Breast epithelium (tissue), 4 donors: ENCODE data around the gene IER5L. TPM values are rescaled to one million over a fixed set of nuclear protein-coding genes. Genes with fewer than 3 reads are reported as not detected.

Experiments used
- DNase-seq, 2 donors: peaks; one replicate each; pipeline ENCODE4 v3.0.0-alpha.2; 2019; ENCODE audit warnings: low spot score in 2 of 2
- H3K27ac ChIP-seq, 2 donors: fragments of 200-600 bp; sonication (generic) in 1 of 2; one replicate each; pipeline ENCODE4 v1.5.1; 2016 to 2019; ENCODE audit warnings: mild to moderate bottlenecking in 1 of 2
- H3K27me3 ChIP-seq, 2 donors: fragments of 200-600 bp; sonication (generic) in 1 of 2; one replicate each; pipeline versions ENCODE4 v1.5.1 to v1.6.0; 2017 to 2019; ENCODE audit warnings: control low read depth in 1 of 2, mild to moderate bottlenecking in 1 of 2
- H3K36me3 ChIP-seq: fragments of 200-600 bp; one replicate; pipeline ENCODE4 v1.5.1; 2019
- H3K4me1 ChIP-seq, 2 donors: fragments of 200-600 bp; sonication (generic); one replicate each; pipeline ENCODE4 v1.5.1; 2016 to 2019; ENCODE audit warnings: control low read depth in 1 of 2
- H3K4me3 ChIP-seq, 3 donors: fragments of 200-600 bp; sonication (generic); 1 replicate in 2 of 3; 2 replicates in 1 of 3; pipeline ENCODE4 v1.5.1; 2016 to 2019; ENCODE audit warnings: mild to moderate bottlenecking in 3 of 3, moderate library complexity in 2 of 3
- H3K9me3 ChIP-seq, 2 donors: fragments of 200-600 bp; sonication (generic) in 1 of 2; one replicate each; pipeline ENCODE4 v1.5.1; 2016 to 2019; ENCODE audit warnings: control low read depth in 1 of 2
- POLR2A ChIP-seq: fragments of 450-650 bp; IDR thresholded peaks from one replicate; pipeline ENCODE4 v1.6.1; 2016; ENCODE audit warnings: antibody characterized with exemption, mild to moderate bottlenecking, moderate library complexity
- POLR2AphosphoS5 ChIP-seq, 3 donors: sonication (generic); formaldehyde crosslinking; IDR thresholded peaks; one replicate each; pipeline ENCODE4 v1.6.1; 2017; ENCODE audit warnings: antibody characterized with exemption in 3 of 3
- intact Hi-C: fragments of 100-400 bp; cut with DNase I; formaldehyde crosslinking; loops from one replicate; pipeline ENCODE4 v1.15.1; 2023; ENCODE audit warnings: low total_unique reads
- total RNA-seq, 3 donors: library from RNA; depleted of rRNA; stranded (reverse); fragments of >200 nt; gene quantifications; one replicate each; pipeline ENCODE4 v1.1.0, GENCODE V29; 2016
- TF ChIP-seq, protein P1 (sequence below), 3 donors: fragments of 450-650 bp; IDR thresholded peaks; one replicate each; pipeline ENCODE4 v1.5.1; 2016 to 2017; ENCODE audit warnings: antibody characterized with exemption in 3 of 3, mild to moderate bottlenecking in 3 of 3, moderate library complexity in 3 of 3

The IER5L gene
- total RNA-seq, 3 donors from 2014 or later: 4.3 to 18.4 (median 18.1) TPM

DNA sequence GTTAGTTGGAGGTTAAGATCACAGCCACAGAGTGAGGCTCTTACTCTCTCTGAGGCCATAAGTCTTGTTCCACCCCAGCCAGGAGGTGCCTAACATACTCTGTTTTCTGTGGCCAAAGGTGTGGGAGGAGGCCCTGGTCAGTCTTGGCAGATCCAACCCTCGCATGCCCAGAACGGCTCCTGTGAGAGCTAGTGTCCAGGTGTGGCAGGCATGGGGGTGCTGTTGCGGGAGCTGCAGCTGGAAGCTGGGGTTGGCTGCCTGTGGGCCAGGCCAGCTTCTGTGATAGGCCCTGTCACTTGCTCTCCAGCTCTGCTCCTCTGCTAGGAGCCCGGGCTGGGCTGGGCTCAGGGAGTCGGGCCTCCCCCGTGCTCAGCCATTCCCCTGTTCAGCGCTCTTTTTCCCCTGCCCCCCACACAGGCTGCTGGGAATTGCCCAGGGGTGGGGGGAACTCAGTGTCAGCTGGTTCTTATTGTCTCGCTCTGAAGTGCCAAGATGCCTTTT is 31.6 kb downstream of the IER5L start:
- Histone ChIP-seq H3K4me1 (peaks cover 35 to 46% of the 10 kb centered on the region in 2 donors), H3K27me3 (no peaks in the 10 kb centered on the region), H3K36me3 (no peaks in the 10 kb centered on the region), H3K27ac (peak overlapping the region; percentile 98 to 100), H3K9me3 (no peaks in the 10 kb centered on the region), H3K4me3 (peak overlapping the region in 1 of 3 donors; percentile 26)
- TF ChIP-seq, protein P1, sequence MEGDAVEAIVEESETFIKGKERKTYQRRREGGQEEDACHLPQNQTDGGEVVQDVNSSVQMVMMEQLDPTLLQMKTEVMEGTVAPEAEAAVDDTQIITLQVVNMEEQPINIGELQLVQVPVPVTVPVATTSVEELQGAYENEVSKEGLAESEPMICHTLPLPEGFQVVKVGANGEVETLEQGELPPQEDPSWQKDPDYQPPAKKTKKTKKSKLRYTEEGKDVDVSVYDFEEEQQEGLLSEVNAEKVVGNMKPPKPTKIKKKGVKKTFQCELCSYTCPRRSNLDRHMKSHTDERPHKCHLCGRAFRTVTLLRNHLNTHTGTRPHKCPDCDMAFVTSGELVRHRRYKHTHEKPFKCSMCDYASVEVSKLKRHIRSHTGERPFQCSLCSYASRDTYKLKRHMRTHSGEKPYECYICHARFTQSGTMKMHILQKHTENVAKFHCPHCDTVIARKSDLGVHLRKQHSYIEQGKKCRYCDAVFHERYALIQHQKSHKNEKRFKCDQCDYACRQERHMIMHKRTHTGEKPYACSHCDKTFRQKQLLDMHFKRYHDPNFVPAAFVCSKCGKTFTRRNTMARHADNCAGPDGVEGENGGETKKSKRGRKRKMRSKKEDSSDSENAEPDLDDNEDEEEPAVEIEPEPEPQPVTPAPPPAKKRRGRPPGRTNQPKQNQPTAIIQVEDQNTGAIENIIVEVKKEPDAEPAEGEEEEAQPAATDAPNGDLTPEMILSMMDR (IDR thresholded peaks at IDR 0.05): no peak
- TF ChIP-seq POLR2AphosphoS5 (IDR thresholded peaks at IDR 0.05) (no peak), POLR2A (no peak)
- intact Hi-C loops: no loop called here
- DNase-seq: no peak

DNA sequence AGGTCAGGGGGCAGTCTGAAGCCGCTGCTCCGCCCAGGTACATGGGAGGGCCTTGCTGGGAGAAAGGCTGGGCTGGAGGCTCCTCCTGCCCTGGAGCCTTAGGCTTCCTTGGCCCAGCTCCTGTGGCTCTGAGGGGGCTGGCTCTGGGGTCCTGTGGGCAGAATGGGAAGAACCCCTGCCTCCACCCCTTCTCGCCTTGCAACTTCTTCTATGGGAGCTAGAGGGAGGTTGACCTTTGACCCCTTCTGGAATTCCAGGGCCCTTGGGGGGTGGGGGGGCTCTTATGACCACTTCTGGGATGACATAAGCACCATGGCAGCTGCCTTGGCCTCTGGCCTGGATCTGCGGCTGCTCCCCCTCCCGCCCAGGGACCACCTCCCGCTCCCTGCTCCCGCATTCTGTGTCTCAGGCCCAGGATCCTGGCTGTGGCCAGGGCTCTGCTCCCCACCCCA is 32.2 kb downstream of the IER5L start:
- TF ChIP-seq, protein P1 (IDR thresholded peaks at IDR 0.05): no peak
- TF ChIP-seq POLR2AphosphoS5 (IDR thresholded peaks at IDR 0.05): peak in 2 of 3 donors; percentile 16 to 28
- H3K4me1 ChIP-seq: peaks cover 39 to 52% of the 10 kb centered on the region in 2 donors
- intact Hi-C loops: loop anchor here (2.0 kb wide), 1 partner anchor 29 kb away; no protein-coding TSS in a partner anchor
- peak overlapping the region; percentile 98 to 100 for H3K27ac ChIP-seq
- no peaks in the 10 kb centered on the region for H3K27me3 ChIP-seq
- H3K9me3 ChIP-seq: no peaks in the 10 kb centered on the region
- peak overlapping the region in 1 of 3 donors; percentile 15 for H3K4me3 ChIP-seq
- no peaks in the 10 kb centered on the region for H3K36me3 ChIP-seq
- DNase-seq: no peak

DNA sequence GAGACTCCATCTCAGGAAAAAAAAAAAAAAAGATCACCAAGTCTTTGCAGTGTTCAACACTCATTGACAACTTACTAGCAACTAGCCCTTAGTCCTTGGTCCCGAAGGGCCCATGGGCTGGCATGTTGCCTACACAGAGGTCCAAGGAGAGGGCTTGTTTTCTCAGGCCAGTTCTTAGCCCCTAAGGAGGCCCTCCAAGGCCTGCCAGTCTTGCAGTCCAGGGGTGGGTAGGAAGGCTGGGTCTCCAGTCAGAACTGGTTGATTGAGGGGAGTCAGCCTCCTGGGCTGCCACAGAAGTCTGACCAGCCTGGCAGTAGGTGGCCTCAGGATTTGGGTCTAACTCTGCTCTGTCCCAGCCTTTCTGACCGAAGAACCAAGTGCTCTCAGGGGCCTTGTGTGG is 32.7 kb downstream of the IER5L start:
- Histone ChIP-seq H3K27me3 (no peaks in the 10 kb centered on the region), H3K4me3 (peak overlapping the region in 1 of 3 donors; percentile 15), H3K4me1 (peaks cover 45 to 58% of the 10 kb centered on the region in 2 donors), H3K9me3 (no peaks in the 10 kb centered on the region), H3K27ac (peak overlapping the region; percentile 98 to 100), H3K36me3 (no peaks in the 10 kb centered on the region)
- intact Hi-C loops: loop anchor here (2.0 kb wide), 1 partner anchor 29 kb away; no protein-coding TSS in a partner anchor
- TF ChIP-seq POLR2AphosphoS5 (IDR thresholded peaks at IDR 0.05) (no peak), POLR2A (no peak)
- TF ChIP-seq, protein P1 (IDR thresholded peaks at IDR 0.05): no peak
- no peak for DNase-seq

DNA sequence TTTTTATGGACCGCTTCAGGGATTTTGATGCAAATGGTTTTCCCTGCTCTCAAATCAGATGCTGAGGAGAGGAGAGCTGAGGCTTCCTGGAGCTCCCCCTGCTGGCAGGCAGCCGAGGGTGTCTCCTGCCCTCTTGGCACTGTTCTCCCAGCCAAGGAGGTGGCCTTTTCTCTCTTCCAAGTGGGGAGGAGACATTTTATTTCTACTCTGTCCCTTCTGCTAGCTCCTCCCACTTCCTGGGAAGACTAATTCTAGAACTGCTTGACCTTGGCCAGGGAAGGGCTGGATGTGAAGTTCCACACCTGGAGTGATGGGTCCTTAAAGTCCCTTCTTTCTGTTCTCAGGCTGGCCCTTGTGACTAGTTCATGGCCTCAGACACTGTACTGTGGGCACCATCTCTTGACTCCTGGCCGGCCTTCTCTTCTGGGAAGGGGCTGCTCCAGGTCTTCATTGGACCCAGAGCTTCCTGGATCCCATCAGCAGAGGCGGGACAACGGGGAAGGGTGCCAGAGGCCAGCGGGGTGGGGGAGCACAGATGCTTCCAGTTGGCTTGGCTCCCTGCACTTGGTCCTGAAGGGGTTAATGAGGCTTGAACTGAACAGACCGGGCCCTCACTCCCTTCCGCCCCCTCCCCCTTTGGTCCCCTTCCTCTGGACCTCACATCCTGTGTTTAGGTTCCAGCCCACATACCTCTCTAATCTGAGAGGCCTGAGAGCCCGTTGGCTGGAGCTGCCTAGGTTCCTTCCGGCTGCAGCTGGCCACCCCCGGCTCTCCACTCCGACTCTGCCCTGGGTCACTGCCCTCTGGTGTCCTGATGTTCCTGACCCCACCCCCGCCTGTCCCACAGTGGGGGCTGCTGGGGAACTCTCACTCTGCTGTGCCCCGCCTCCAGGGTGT is 34.8 kb downstream of the IER5L start:
- Histone ChIP-seq H3K27me3 (no peaks in the 10 kb centered on the region), H3K4me1 (peaks cover 48 to 60% of the 10 kb centered on the region in 2 donors), H3K27ac (peak overlapping the region; percentile 98 to 100), H3K36me3 (no peaks in the 10 kb centered on the region), H3K9me3 (no peaks in the 10 kb centered on the region), H3K4me3 (peak overlapping the region in 1 of 3 donors; percentile 49)
- peak; percentile 90 for DNase-seq
- TF ChIP-seq POLR2A: no peak
- TF ChIP-seq, protein P1 (IDR thresholded peaks at IDR 0.05): peak; percentile 56 to 88 (median 78)
- peak; percentile 42 to 63 (median 63) for TF ChIP-seq POLR2AphosphoS5 (IDR thresholded peaks at IDR 0.05)
- intact Hi-C loops: no loop called here
